GM23338 (cell line): ENCODE results near the gene AVPR2.

Experiments
- CREB1 ChIP-seq: fragments of 250-450 bp; sonication (Bioruptor Pico); IDR thresholded peaks from 2 replicates; pipeline ENCODE4 v1.5.0; 2020; ENCODE audit warnings: low read depth, mild to moderate bottlenecking, moderate library complexity
- EZH2 ChIP-seq: fragments of 200-600 bp; sonication (generic); IDR thresholded peaks from one replicate; pipeline ENCODE4 v1.8.0; 2017; ENCODE audit warnings: antibody characterized with exemption, mild to moderate bottlenecking, low read depth; ENCODE audit not compliant: unreplicated experiment
- EZH2phosphoT487 ChIP-seq: fragments of 200-600 bp; sonication (generic); IDR thresholded peaks from one replicate; pipeline ENCODE4 v1.8.1; 2018; ENCODE audit warnings: antibody characterized with exemption; ENCODE audit not compliant: unreplicated experiment
- JUNB ChIP-seq: IDR thresholded peaks from one replicate; pipeline ENCODE4 v1.6.1; 2016; ENCODE audit warnings: antibody characterized with exemption; ENCODE audit not compliant: unreplicated experiment
- NANOG ChIP-seq: IDR thresholded peaks from 2 replicates; pipeline ENCODE4 v1.6.1; 2016; ENCODE audit warnings: antibody characterized with exemption, borderline replicate concordance
- POLR2AphosphoS5 ChIP-seq: IDR thresholded peaks from 2 replicates; pipeline ENCODE4 v1.6.1; 2016; ENCODE audit warnings: antibody characterized with exemption, low read depth
- STAT1 ChIP-seq: IDR thresholded peaks from one replicate; pipeline ENCODE4 v1.6.1; 2016; ENCODE audit warnings: antibody characterized with exemption; ENCODE audit not compliant: unreplicated experiment
- ZNF331 ChIP-seq: fragments of 250-450 bp; sonication (Bioruptor Pico); IDR thresholded peaks from 2 replicates; pipeline ENCODE4 v1.5.0; 2020; ENCODE audit warnings: low read depth, mild to moderate bottlenecking, moderate library complexity
- TF ChIP-seq, protein P1 (sequence below): IDR thresholded peaks from one replicate; pipeline ENCODE4 v1.6.1; 2018; ENCODE audit warnings: antibody characterized with exemption; ENCODE audit not compliant: unreplicated experiment
- TF ChIP-seq, protein P2 (sequence below), 2 experiments: fragments of 200-600 bp in 1 of 2; sonication (generic) in 1 of 2; conservative IDR thresholded peaks; 2 replicates each; pipeline versions ENCODE4 v1.5.1 to v1.6.1; 2016 to 2017; ENCODE audit warnings: antibody characterized with exemption in 2 of 2, low read depth in 2 of 2, mild to moderate bottlenecking in 2 of 2, moderate library complexity in 1 of 2
- TF ChIP-seq, protein P3 (sequence below): IDR thresholded peaks from 2 replicates; pipeline ENCODE4 v1.6.1; 2016; ENCODE audit warnings: antibody characterized with exemption
- TF ChIP-seq, protein P4 (sequence below): fragments of 250-450 bp; sonication (Bioruptor Pico); IDR thresholded peaks from 2 replicates; pipeline ENCODE4 v1.5.0; 2020; ENCODE audit warnings: mild to moderate bottlenecking, moderate library complexity

DNA sequence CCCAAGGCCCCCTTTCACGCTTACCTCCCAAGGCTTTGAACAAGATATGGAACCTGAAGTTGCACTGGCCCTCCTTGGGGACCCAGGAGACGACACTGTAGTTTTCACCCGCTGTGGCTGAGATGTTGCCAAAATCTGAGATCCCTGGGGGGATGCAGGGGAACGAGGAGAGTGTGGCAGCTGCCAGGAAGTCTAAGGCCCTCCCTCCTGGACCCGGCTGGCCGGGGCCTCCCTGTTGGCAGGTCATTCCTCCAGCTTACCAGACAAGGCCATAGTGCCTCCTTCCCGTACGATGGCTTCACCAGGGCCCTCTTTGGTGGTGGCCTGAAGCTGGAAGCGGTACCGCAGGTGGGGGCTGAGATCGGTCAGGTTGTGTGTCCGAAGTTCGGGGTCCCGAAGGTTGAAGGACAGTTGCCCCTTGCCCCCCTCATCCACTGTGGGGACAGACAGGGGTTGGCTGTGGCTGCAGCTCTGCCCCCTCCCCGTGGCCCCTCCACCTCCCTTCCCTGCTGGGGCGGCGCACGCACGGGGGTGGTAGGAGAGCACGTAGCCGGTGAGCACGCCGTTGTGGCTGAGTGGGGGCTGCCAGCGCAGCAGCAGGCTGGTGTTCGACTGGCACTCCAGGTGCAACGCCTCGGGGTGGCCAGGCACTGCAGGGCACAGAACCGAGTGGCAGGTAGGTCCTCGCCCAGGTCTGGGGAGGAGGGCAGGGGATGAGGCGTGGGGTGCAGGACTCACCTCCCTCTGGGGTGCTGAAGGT, 39.7 kb upstream of the AVPR2 start:
- TF ChIP-seq, protein P1, sequence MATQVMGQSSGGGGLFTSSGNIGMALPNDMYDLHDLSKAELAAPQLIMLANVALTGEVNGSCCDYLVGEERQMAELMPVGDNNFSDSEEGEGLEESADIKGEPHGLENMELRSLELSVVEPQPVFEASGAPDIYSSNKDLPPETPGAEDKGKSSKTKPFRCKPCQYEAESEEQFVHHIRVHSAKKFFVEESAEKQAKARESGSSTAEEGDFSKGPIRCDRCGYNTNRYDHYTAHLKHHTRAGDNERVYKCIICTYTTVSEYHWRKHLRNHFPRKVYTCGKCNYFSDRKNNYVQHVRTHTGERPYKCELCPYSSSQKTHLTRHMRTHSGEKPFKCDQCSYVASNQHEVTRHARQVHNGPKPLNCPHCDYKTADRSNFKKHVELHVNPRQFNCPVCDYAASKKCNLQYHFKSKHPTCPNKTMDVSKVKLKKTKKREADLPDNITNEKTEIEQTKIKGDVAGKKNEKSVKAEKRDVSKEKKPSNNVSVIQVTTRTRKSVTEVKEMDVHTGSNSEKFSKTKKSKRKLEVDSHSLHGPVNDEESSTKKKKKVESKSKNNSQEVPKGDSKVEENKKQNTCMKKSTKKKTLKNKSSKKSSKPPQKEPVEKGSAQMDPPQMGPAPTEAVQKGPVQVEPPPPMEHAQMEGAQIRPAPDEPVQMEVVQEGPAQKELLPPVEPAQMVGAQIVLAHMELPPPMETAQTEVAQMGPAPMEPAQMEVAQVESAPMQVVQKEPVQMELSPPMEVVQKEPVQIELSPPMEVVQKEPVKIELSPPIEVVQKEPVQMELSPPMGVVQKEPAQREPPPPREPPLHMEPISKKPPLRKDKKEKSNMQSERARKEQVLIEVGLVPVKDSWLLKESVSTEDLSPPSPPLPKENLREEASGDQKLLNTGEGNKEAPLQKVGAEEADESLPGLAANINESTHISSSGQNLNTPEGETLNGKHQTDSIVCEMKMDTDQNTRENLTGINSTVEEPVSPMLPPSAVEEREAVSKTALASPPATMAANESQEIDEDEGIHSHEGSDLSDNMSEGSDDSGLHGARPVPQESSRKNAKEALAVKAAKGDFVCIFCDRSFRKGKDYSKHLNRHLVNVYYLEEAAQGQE = no peak
- TF ChIP-seq, protein P2, sequence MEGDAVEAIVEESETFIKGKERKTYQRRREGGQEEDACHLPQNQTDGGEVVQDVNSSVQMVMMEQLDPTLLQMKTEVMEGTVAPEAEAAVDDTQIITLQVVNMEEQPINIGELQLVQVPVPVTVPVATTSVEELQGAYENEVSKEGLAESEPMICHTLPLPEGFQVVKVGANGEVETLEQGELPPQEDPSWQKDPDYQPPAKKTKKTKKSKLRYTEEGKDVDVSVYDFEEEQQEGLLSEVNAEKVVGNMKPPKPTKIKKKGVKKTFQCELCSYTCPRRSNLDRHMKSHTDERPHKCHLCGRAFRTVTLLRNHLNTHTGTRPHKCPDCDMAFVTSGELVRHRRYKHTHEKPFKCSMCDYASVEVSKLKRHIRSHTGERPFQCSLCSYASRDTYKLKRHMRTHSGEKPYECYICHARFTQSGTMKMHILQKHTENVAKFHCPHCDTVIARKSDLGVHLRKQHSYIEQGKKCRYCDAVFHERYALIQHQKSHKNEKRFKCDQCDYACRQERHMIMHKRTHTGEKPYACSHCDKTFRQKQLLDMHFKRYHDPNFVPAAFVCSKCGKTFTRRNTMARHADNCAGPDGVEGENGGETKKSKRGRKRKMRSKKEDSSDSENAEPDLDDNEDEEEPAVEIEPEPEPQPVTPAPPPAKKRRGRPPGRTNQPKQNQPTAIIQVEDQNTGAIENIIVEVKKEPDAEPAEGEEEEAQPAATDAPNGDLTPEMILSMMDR (conservative IDR thresholded peaks at IDR 0.05; ENCODE audit: low read depth in 2 of 2) = no peak
- TF ChIP-seq POLR2AphosphoS5 = no peak
- no peak for TF ChIP-seq EZH2
- TF ChIP-seq, protein P3, sequence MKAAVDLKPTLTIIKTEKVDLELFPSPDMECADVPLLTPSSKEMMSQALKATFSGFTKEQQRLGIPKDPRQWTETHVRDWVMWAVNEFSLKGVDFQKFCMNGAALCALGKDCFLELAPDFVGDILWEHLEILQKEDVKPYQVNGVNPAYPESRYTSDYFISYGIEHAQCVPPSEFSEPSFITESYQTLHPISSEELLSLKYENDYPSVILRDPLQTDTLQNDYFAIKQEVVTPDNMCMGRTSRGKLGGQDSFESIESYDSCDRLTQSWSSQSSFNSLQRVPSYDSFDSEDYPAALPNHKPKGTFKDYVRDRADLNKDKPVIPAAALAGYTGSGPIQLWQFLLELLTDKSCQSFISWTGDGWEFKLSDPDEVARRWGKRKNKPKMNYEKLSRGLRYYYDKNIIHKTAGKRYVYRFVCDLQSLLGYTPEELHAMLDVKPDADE = no peak
- TF ChIP-seq EZH2phosphoT487 = no peak
- TF ChIP-seq JUNB = no peak
- TF ChIP-seq STAT1 = no peak
- no peak for TF ChIP-seq CREB1 (CRISPR knock-in tag)
- TF ChIP-seq, protein P4, sequence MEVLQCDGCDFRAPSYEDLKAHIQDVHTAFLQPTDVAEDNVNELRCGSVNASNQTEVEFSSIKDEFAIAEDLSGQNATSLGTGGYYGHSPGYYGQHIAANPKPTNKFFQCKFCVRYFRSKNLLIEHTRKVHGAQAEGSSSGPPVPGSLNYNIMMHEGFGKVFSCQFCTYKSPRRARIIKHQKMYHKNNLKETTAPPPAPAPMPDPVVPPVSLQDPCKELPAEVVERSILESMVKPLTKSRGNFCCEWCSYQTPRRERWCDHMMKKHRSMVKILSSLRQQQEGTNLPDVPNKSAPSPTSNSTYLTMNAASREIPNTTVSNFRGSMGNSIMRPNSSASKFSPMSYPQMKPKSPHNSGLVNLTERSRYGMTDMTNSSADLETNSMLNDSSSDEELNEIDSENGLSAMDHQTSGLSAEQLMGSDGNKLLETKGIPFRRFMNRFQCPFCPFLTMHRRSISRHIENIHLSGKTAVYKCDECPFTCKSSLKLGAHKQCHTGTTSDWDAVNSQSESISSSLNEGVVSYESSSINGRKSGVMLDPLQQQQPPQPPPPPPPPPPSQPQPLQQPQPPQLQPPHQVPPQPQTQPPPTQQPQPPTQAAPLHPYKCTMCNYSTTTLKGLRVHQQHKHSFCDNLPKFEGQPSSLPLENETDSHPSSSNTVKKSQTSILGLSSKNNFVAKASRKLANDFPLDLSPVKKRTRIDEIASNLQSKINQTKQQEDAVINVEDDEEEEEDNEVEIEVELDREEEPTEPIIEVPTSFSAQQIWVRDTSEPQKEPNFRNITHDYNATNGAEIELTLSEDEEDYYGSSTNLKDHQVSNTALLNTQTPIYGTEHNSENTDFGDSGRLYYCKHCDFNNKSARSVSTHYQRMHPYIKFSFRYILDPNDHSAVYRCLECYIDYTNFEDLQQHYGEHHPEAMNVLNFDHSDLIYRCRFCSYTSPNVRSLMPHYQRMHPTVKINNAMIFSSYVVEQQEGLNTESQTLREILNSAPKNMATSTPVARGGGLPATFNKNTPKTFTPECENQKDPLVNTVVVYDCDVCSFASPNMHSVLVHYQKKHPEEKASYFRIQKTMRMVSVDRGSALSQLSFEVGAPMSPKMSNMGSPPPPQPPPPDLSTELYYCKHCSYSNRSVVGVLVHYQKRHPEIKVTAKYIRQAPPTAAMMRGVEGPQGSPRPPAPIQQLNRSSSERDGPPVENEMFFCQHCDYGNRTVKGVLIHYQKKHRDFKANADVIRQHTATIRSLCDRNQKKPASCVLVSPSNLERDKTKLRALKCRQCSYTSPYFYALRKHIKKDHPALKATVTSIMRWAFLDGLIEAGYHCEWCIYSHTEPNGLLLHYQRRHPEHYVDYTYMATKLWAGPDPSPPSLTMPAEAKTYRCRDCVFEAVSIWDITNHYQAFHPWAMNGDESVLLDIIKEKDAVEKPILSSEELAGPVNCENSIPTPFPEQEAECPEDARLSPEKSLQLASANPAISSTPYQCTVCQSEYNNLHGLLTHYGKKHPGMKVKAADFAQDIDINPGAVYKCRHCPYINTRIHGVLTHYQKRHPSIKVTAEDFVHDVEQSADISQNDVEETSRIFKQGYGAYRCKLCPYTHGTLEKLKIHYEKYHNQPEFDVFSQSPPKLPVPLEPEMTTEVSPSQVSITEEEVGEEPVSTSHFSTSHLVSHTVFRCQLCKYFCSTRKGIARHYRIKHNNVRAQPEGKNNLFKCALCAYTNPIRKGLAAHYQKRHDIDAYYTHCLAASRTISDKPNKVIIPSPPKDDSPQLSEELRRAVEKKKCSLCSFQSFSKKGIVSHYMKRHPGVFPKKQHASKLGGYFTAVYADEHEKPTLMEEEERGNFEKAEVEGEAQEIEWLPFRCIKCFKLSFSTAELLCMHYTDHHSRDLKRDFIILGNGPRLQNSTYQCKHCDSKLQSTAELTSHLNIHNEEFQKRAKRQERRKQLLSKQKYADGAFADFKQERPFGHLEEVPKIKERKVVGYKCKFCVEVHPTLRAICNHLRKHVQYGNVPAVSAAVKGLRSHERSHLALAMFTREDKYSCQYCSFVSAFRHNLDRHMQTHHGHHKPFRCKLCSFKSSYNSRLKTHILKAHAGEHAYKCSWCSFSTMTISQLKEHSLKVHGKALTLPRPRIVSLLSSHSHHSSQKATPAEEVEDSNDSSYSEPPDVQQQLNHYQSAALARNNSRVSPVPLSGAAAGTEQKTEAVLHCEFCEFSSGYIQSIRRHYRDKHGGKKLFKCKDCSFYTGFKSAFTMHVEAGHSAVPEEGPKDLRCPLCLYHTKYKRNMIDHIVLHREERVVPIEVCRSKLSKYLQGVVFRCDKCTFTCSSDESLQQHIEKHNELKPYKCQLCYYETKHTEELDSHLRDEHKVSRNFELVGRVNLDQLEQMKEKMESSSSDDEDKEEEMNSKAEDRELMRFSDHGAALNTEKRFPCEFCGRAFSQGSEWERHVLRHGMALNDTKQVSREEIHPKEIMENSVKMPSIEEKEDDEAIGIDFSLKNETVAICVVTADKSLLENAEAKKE (CRISPR knock-in tag) = no peak
- TF ChIP-seq ZNF331 = no peak
- TF ChIP-seq NANOG = no peak
